ENCODE measurements around the gene NAT16. TPM values are rescaled to one million over a fixed set of nuclear protein-coding genes. Genes with fewer than 3 reads are reported as not detected.
A peak's percentile ranks its signal among the peaks of the same experiment; 100 is the strongest.

Gene NAT16
- not detected for total RNA-seq
- not detected for polyA plus RNA-seq
- long read RNA-seq, donor 1, result 0 reads
- long read RNA-seq, donor 2, result 0 reads

GRCh38 chr7:101180130-101180755 is at the start of gene NAT16:
NAT16 (minus strand) TSS chr7:101180293; CDS start chr7:101174807, 5,486 bp downstream.
- ATAC-seq (ENCODE audit: low FRiP score) (no peak), DNase-seq (no peak)
- Histone ChIP-seq H3K36me3 (ENCODE audit: control insufficient read depth in 1 of 2, insufficient read depth in 2 of 2, low read length in 1 of 2) (no peaks in the 10 kb centered on the region), H3K4me3 (ENCODE audit: low read length in 2 of 2) (no peak within 1 kb of the TSS), H3K4me1 (ENCODE audit: control insufficient read depth in 1 of 2, insufficient read depth in 2 of 2, low read length in 2 of 2) (no peaks in the 10 kb centered on the region), H3K27me3 (ENCODE audit: control insufficient read depth in 1 of 2, insufficient read depth in 2 of 2, low read length in 1 of 2) (no peaks in the 10 kb centered on the region), H3K27ac (ENCODE audit: low read depth in 1 of 2, low read length in 2 of 2) (no peak within 1 kb of the TSS), H3K9me3 (ENCODE audit: control insufficient read depth, low read length) (no peaks in the 10 kb centered on the region)
- WGBS, 2 donors, result 3 to 4% methylated on average over 43 to 56 of the region's 56 CpGs
- intact Hi-C loops (cut with DNase I), result no loop called here

DNA sequence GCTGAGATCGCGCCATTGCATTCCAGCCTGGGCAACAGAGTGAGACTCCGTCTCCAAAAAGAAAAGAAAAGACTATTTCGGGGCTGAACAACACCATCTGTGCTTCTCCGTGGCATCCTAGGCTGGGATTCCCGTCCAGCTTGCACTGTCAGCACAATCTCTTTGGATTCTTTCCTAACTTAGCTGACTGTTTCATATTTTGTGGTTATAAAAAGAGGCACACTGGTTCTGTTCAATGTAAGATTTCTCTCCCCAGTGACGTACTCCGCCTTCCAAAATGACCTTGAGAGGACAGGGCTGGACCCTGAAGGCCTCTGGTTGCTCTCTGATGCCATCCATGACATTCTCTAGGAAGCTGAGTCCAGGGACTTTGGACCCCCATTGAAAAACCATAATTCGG is 46.6 kb upstream of the NAT16 start:
- ATAC-seq (ENCODE audit: low FRiP score) (no peak), DNase-seq (no peak)
- Histone ChIP-seq H3K4me1 (ENCODE audit: control insufficient read depth in 1 of 2, insufficient read depth in 2 of 2, low read length in 2 of 2) (no peaks in the 10 kb centered on the region), H3K9me3 (ENCODE audit: control insufficient read depth, low read length) (no peaks in the 10 kb centered on the region), H3K27ac (ENCODE audit: low read depth in 1 of 2, low read length in 2 of 2) (no peak overlapping the region), H3K4me3 (ENCODE audit: low read length in 2 of 2) (no peak overlapping the region), H3K36me3 (ENCODE audit: control insufficient read depth in 1 of 2, insufficient read depth in 2 of 2, low read length in 1 of 2) (peaks cover 0 to 1% of the 10 kb centered on the region in 2 donors), H3K27me3 (ENCODE audit: control insufficient read depth in 1 of 2, insufficient read depth in 2 of 2, low read length in 1 of 2) (no peaks in the 10 kb centered on the region)
- WGBS, 2 donors, result 87 to 89% methylated on average over 9 of the region's 9 CpGs
- intact Hi-C loops (cut with DNase I), result no loop called here

DNA sequence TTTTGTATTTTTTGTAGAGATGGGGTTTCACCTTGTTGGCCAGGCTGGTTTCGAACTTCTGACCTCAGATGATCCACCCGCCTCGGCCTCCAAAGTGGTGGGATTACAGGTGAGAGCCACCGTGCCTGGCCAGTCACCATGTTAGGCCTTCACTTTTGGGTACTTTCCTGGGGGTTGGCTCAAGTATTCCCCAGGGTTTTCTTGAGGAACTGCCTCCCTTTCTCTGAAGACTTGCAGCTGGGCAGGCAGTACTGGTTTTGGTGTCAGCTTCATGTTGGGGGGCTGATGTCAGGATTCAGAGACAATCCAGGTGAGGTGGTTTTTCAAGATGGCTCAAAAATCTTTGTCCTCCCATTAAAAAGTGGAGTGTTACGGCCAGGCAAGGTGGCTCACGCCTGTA is 45.6 kb upstream of the NAT16 start:
- H3K27ac ChIP-seq (ENCODE audit: low read depth in 1 of 2, low read length in 2 of 2), result no peak overlapping the region
- H3K27me3 ChIP-seq (ENCODE audit: control insufficient read depth in 1 of 2, insufficient read depth in 2 of 2, low read length in 1 of 2), result no peaks in the 10 kb centered on the region
- H3K36me3 ChIP-seq (ENCODE audit: control insufficient read depth in 1 of 2, insufficient read depth in 2 of 2, low read length in 1 of 2), result peaks cover 0 to 1% of the 10 kb centered on the region in 2 donors
- H3K9me3 ChIP-seq (ENCODE audit: control insufficient read depth, low read length), result no peaks in the 10 kb centered on the region
- DNase-seq, result no peak
- H3K4me1 ChIP-seq (ENCODE audit: control insufficient read depth in 1 of 2, insufficient read depth in 2 of 2, low read length in 2 of 2), result no peaks in the 10 kb centered on the region
- ATAC-seq (ENCODE audit: low FRiP score), result no peak
- no peak overlapping the region for H3K4me3 ChIP-seq (ENCODE audit: low read length in 2 of 2)
- WGBS, 2 donors, result 93 to 96% methylated on average over 6 of the region's 6 CpGs
- intact Hi-C loops (cut with DNase I), result no loop called here

DNA sequence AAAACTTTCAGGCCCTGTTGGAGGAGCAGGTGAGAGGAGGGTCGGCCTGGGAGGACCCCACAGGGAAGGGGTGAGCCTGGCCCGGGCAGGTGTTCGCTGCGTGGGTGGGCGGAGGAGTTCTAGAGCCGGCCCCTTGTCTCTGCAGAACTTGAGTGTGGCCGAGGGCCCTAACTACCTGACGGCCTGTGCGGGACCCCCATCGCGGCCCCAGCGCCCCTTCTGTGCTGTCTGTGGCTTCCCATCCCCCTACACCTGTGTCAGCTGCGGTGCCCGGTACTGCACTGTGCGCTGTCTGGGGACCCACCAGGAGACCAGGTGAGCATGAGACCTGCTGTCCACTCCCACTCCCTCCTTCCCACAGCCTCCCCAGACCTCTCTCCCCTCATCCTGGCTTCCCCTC is 43.4 kb upstream of the NAT16 start:
- H3K36me3 ChIP-seq (ENCODE audit: control insufficient read depth in 1 of 2, insufficient read depth in 2 of 2, low read length in 1 of 2), result peaks cover 0 to 1% of the 10 kb centered on the region in 2 donors
- H3K4me3 ChIP-seq (ENCODE audit: low read length in 2 of 2), result no peak overlapping the region
- no peaks in the 10 kb centered on the region for H3K27me3 ChIP-seq (ENCODE audit: control insufficient read depth in 1 of 2, insufficient read depth in 2 of 2, low read length in 1 of 2)
- intact Hi-C loops (cut with DNase I), result no loop called here
- DNase-seq, result no peak
- no peak overlapping the region for H3K27ac ChIP-seq (ENCODE audit: low read depth in 1 of 2, low read length in 2 of 2)
- peak; percentile 26 for ATAC-seq (ENCODE audit: low FRiP score)
- H3K9me3 ChIP-seq (ENCODE audit: control insufficient read depth, low read length), result no peaks in the 10 kb centered on the region
- WGBS, 2 donors, result 96 to 97% methylated on average over 15 of the region's 15 CpGs
- no peaks in the 10 kb centered on the region for H3K4me1 ChIP-seq (ENCODE audit: control insufficient read depth in 1 of 2, insufficient read depth in 2 of 2, low read length in 2 of 2)

DNA sequence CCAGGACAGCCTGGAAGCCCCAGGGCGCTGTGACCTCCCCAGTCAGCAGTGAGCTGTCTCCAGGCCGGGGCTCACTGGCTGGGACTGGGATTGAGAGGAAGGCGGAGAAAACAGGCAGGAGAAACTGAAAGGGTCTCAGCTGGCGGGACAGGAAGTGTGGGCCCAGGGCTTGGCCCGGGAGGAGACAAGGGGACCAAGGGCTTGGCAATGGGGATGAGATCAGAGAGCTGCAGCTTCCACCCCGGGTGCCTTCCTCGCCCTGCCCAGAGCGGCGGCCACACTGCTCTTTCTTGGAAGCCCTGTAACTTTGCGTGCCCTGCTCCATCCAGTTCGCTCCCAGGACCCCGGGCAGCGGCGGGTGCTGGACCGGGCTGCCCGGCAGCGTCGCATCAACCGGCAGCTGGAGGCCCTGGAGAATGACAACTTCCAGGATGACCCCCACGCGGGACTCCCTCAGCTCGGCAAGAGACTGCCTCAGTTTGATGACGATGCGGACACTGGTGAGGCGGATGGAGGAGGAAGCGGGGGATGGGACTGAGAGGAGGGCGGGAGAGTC is 42.3 kb upstream of the NAT16 start:
- H3K36me3 ChIP-seq (ENCODE audit: control insufficient read depth in 1 of 2, insufficient read depth in 2 of 2, low read length in 1 of 2), result peaks cover 0 to 1% of the 10 kb centered on the region in 2 donors
- DNase-seq (no peak), ATAC-seq (ENCODE audit: low FRiP score) (no peak)
- intact Hi-C loops (cut with DNase I), result no loop called here
- no peaks in the 10 kb centered on the region for H3K4me1 ChIP-seq (ENCODE audit: control insufficient read depth in 1 of 2, insufficient read depth in 2 of 2, low read length in 2 of 2)
- H3K9me3 ChIP-seq (ENCODE audit: control insufficient read depth, low read length), result no peaks in the 10 kb centered on the region
- no peaks in the 10 kb centered on the region for H3K27me3 ChIP-seq (ENCODE audit: control insufficient read depth in 1 of 2, insufficient read depth in 2 of 2, low read length in 1 of 2)
- H3K4me3 ChIP-seq (ENCODE audit: low read length in 2 of 2), result no peak overlapping the region
- WGBS, 2 donors, result 91 to 92% methylated on average over 26 to 27 of the region's 27 CpGs
- no peak overlapping the region for H3K27ac ChIP-seq (ENCODE audit: low read depth in 1 of 2, low read length in 2 of 2)

DNA sequence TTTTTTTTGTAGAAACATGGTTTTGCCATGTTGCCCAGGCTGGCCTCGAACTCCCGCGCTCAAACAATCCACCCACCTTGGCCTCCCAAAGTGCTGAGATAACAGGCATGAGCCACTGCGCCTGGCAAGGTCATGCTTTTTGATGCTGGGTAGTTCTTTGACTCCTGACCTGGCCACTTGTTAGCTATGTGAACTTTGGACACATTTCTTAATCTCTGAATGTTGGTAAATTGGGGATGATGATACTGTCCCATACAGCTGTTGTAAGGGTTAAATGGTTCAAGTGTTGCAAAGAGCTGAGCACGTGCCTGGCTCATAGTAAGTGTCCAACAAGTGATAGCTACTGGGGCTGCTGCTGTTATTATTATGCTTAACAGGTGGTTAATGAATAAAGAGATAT is 40.2 kb upstream of the NAT16 start:
- Histone ChIP-seq H3K27ac (ENCODE audit: low read depth in 1 of 2, low read length in 2 of 2) (no peak overlapping the region), H3K27me3 (ENCODE audit: control insufficient read depth in 1 of 2, insufficient read depth in 2 of 2, low read length in 1 of 2) (no peaks in the 10 kb centered on the region), H3K9me3 (ENCODE audit: control insufficient read depth, low read length) (no peaks in the 10 kb centered on the region), H3K4me1 (ENCODE audit: control insufficient read depth in 1 of 2, insufficient read depth in 2 of 2, low read length in 2 of 2) (no peaks in the 10 kb centered on the region), H3K4me3 (ENCODE audit: low read length in 2 of 2) (no peak overlapping the region), H3K36me3 (ENCODE audit: control insufficient read depth in 1 of 2, insufficient read depth in 2 of 2, low read length in 1 of 2) (no peaks in the 10 kb centered on the region)
- DNase-seq (no peak), ATAC-seq (ENCODE audit: low FRiP score) (no peak)
- 77 to 84% methylated on average over 5 of the region's 5 CpGs for WGBS, 2 donors
- intact Hi-C loops (cut with DNase I), result no loop called here

DNA sequence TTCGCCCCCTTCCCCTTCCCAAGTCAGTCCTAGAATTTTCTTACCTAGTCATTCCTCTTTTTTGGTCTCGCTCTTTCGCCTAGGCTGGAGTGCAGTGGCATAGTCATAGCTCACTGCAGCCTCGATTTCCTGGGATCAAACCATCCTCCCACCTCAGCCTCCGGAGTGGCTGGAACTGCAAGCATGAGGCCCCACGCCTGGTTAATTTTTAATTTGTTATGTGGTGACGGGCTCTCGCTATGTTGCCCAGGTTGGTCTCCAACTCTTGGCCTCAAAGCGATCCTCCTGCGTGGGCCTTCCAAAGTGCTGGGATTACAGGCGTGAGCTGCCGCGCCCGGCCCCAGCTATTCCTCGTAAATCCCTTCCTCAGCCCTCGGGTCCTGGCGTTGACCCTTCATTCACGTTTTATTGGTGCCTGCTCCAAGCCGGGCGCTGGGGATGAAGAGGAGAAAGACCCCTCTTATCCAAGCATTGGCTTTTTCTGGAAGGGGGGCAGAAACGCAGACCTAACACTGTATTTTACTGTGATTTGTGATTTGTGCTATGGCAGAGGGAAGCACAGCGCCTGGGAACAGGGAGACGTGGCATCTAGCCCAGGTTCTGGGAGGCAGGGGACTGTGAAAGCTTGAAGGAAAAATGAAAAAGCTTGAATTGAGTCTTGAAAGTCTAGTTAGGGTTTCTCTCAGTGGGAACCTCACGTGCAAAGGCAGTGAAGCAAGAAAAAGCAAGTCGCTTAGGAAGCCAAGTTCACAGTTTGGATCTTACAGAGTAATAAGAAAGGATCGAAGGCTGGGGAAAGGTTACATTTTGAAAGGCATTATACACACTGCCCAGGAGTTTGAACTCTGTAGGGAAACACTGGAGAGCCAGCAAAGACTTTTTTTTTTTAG is 38.4 kb upstream of the NAT16 start:
- Histone ChIP-seq H3K4me3 (ENCODE audit: low read length in 2 of 2) (peak overlapping the region; percentile 42 to 83), H3K27ac (ENCODE audit: low read depth in 1 of 2, low read length in 2 of 2) (no peak overlapping the region), H3K36me3 (ENCODE audit: control insufficient read depth in 1 of 2, insufficient read depth in 2 of 2, low read length in 1 of 2) (no peaks in the 10 kb centered on the region), H3K27me3 (ENCODE audit: control insufficient read depth in 1 of 2, insufficient read depth in 2 of 2, low read length in 1 of 2) (no peaks in the 10 kb centered on the region), H3K4me1 (ENCODE audit: control insufficient read depth in 1 of 2, insufficient read depth in 2 of 2, low read length in 2 of 2) (no peaks in the 10 kb centered on the region), H3K9me3 (ENCODE audit: control insufficient read depth, low read length) (no peaks in the 10 kb centered on the region)
- DNase-seq (no peak), ATAC-seq (ENCODE audit: low FRiP score) (no peak)
- 5% methylated on average over 26 of the region's 26 CpGs for WGBS, 2 donors
- intact Hi-C loops (cut with DNase I), result no loop called here

DNA sequence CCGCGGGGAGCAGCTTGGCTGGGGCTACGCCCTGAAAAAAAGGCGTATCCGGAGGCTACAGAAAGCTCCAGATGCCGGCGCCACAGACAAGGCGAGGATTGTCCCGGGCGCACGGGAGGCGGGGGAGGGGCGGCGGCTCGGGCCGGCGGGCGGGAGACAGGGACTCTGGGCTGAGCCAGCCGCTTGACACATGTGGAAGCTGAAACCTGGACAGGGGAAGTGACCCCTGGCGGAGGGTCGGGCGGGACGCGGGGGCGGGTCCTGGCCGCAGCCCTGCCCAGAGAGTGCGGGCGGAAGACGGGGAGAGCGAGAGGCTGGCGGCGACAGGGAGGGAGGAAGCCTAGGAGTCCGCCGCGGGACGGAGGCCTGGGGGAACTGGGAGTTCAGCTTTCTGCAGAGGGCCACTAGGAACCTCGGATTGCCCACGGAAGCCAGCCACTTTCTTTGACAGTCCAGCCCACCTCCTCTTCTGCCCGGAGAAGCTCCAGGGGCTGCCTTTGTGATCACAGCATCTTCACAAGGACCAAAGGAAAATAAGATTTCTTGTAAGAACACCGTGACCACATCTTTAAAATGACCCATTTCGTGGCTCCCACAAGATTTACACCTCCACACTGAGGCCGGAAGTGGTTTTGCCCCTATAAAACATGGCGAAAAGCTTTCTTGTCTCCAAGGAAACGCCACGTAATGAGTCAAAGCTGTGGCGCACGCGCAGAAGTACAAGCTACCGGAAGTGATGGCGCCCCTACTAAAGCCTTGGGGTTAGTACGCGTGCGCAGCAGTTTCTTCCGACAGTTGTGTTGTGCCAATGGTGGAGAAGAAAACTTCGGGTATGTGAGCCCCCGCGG is 37.5 kb upstream of the NAT16 start, which contains the start of the genes PLOD3 and ZNHIT1:
Gene PLOD3, minus strand, starts transcription at position 194 of the 848 bp plus-strand sequence. CDS start 307 bp downstream, outside the sequence.
Gene ZNHIT1, plus strand, starts transcription at position 778 of the 848 bp plus-strand sequence. Its CDS starts 31 bp downstream, at position 809.
- no peaks in the 10 kb centered on the region for H3K9me3 ChIP-seq (ENCODE audit: control insufficient read depth, low read length)
- no peaks in the 10 kb centered on the region for H3K36me3 ChIP-seq (ENCODE audit: control insufficient read depth in 1 of 2, insufficient read depth in 2 of 2, low read length in 1 of 2)
- peak within 1 kb of the TSS; percentile 52 to 83 for H3K4me3 ChIP-seq (ENCODE audit: low read length in 2 of 2)
- no peaks in the 10 kb centered on the region for H3K27me3 ChIP-seq (ENCODE audit: control insufficient read depth in 1 of 2, insufficient read depth in 2 of 2, low read length in 1 of 2)
- ATAC-seq (ENCODE audit: low FRiP score) (peak; percentile 91), DNase-seq (peak; percentile 97 to 99)
- intact Hi-C loops (cut with DNase I), result loop anchor here in 1 of 2 donors (2.0 kb wide), 1 partner anchor 27 kb away; the partner anchor contains the start of gene FIS1
- no peaks in the 10 kb centered on the region for H3K4me1 ChIP-seq (ENCODE audit: control insufficient read depth in 1 of 2, insufficient read depth in 2 of 2, low read length in 2 of 2)
- peak within 1 kb of the TSS in 1 of 2 donors; percentile 66 for H3K27ac ChIP-seq (ENCODE audit: low read depth in 1 of 2, low read length in 2 of 2)
- 1% methylated on average over 53 to 57 of the region's 57 CpGs for WGBS, 2 donors

All from aorta (tissue), 5 donors.